NCI-H748 (cell line): ENCODE measurements around the gene ZNF277.
A peak's percentile ranks its signal among the peaks of the same experiment; 100 is the strongest.
"Not testable (repeated sequence)": the region's sequence is repeated elsewhere in the genome, so short reads cannot be mapped to it uniquely, and the experiment has no call there.

Experiments
- DNase-seq: peaks from one replicate; lab custom pipeline; 2025; ENCODE audit not compliant: unreplicated experiment; lab: John Stamatoyannopoulos, UW

The ZNF277 gene

DNA sequence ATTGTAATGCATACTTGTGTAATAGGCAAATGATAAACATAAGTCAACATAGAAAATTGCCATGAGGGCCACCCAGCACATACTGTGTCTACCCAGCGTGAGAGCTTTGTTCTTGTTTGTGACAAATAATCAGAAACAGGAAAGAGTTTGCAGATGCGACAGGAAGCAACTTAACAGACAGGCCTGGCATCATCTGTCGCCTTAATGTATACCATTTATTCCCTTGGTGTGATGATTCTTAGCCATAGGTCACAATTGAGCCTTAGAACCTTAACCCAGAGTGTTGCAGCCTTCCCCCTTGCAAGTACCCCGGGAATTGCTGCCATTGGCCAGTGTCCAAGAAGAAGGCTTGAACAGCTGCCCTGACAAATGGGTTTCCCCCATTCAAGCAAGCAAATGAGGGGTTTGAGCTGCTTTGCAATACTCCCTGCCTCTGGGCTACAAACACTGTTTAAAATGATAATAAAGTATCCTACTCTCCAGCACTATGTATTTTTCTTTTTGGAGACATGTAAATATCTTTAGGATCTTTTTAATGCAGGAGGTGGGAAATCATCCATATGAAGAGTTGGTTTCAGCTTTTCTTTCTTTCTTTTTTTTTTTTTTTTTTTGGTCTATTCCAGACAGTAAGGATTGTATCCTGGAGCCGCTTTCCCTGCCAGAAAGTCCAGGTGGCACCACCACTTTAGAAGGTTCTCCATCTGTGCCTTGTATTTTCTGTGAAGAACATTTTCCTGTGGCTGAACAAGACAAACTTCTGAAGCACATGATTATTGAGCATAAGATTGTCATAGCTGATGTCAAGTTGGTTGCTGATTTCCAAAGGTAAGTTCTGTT is 80.0 kb downstream of the ZNF277 start:
- peak; percentile 97 for DNase-seq

DNA sequence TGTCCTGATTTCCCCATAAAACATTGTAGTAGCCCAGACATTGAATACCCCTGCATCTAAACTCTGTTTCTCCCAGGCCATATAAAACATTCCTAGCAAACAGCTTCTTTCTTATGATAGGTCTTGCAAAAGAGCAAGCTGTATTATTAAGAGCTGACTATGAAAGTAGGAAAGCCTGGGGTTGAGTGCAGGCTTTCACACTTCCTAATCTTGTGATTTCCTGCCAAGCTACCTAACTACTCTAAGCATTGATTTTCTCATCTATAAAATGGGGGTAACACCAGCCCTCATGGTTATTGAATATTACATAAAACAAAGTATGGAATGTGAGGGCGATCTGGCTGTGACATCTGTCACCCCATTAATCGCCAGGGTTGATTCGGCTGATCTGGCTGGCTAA is 81.8 kb downstream of the ZNF277 start:
- DNase-seq: no peak

DNA sequence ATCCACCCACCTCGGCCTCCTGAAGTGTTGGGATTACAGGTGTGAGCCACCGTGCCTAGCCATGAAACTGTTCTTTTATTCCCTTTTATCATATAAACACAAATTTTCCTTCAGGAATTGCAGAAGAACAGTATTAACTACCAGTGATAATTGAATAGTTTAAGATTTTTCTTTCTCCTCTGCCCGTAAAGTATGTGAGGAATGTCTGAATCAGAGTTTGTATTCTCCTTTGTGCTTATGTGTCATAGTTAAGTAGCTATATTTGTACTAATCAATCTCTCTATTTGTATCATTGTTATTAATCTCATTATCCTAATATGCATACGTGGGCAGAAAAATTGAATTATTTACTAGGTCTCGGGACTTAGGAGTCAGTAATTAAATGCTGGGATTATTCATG is 83.6 kb downstream of the ZNF277 start:
- DNase-seq: no peak

DNA sequence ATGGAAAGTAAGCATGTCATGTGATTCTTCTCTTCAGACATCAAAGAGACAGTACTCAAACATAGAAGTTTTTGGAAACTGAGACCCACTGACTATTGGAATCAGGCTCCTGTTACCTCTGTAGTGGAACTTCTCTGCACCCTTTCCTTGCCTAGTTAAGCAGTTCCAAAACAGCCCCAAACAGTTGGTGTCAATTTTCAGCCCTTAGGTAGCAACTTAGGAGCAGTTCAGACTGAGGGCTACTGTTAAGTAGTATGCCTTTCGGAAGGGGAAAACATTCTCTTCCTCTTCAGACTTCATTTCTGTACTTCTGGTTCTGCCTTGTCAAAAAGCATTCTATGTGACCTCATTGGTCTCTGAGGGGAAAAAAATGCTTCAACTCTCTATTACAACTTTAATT is 85.7 kb downstream of the ZNF277 start:
- DNase-seq: no peak

- DNase-seq: no peak
These were observed 86.9 kb downstream of the ZNF277 start for GRCh38 chr7:112293416-112293815.

DNA sequence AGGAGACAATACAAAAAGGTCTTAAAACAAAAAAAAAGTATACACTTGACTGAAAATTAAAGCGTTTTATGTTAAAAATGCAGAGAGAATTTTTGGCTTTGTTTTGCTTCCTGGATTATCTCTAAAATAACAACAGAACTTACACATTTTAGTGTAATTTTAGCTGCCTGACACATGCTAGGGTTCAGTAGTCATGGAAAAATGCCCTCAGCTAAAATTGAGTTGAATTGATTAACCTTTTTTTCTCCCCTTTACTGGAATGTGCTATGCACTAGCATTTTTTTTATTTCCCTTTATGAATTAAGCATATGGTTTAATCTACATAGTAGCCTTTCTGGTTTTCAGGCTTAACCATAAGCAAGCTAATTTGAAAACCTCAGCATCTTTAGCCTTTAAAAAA is 89.9 kb downstream of the ZNF277 start:
- no peak for DNase-seq

GRCh38 chr7:112297681-112298080 is 91.2 kb downstream of the ZNF277 start:
- DNase-seq: no peak

DNA sequence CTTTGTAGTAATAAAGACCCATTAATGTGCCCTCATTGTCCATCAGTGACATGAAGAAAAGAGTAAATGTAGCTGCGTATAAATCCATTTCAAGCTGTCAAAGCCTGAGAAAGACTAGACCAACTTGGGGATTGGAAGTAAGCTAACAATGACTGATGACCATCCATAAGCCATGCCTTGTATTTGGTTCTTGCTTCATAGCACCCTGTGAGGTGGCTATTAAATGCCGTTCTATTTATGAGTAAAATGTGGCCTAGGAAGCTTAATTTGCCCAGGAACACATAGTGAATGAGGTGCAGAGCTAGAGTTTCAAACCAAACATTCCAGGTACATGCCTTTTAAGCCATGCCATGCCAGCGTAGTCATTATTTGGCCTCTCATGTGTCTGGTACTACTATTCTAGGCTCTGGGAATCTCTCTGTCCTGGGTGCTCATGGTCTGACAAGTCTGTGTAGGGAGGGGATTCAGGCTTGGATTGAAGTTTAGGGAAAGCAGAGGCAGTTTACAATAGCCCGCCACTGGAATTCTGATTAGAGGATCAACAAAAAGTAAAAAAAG is 92.1 kb downstream of the ZNF277 start:
- DNase-seq: no peak

DNA sequence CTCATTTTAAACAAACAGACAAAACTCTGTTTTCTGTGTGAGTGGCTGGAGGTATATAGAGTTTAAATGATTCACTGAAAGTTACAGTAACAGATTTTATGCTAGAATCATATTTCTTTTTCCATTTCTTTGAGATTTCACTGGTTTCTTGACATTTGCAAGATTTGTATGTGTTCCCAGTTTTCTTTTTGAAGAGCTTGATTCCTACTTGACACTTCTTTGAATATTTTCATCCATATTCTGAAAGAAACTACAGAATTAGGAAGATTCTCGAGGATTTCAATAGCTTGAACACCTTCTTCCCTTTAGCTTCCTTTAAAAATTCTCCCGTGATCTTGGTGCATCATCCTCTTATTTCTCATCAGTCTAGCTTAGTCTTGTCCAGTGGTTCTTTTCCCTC is 93.6 kb downstream of the ZNF277 start:
- no peak for DNase-seq

DNA sequence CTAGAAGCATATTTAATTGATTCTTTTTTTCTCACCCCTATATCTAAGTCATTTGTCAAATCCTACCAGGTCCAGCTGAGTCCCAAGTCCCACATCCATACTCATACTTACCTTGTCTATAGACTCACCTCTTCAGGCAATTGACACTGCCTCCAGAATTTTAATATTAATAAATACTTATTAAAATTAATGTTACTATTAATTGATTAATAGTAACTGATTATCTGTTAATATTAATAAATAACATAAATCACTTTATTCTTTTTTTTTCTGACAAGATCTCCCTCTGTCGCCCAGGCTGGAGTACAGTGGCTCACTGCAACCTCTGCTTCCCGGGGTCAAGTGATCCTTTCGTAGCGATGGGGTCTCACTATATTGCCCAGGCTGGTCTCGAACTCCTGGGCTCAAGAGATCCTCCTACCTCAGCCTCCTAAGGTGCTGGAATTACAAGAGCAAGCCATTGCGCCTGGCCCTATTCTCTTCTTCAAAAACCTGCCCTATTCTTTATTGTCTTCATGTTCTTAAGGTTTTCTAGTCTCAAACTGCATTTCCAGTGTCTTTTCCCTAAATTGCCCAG is 94.4 kb downstream of the ZNF277 start:
- DNase-seq: no peak

DNA sequence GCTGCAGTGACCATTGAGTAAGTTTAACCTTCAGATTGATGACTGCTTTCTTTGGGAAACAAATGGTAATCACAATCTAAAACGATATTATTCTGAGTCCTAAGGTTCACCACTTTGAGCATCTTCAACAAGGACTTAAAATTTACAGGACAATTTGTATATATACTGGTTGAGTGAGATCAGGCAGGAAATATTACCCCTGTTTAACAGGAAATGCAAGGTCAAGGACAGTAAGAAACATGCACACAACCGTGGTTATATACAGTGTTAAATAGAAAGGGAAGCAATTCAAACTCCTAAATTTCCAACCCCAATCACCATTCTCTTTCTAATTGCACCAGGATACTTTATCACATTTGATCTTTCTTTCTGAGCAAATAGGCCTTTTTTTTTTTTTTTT is 96.1 kb downstream of the ZNF277 start:
- DNase-seq: no peak

GRCh38 chr7:112306903-112307302 is 100.4 kb downstream of the ZNF277 start:
- no peak for DNase-seq

DNA sequence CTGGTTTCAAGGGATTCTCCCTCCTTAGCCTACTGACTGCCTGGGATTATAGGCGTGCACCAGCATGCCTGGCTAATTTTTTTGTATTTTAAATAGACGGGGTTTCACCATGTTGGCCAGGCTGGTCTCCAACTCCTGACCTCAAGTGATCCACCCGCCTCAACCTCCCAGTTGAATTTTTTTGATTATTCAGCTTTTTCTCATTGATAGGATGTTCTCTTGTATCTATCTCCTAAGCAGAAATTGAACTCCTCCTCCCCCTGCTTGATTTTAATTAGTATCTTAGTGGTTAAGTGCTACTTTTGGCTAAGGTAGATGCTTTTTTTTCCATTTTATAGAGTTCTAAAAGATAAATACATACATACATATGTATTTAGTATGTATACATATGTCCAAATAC is 101.0 kb downstream of the ZNF277 start:
- DNase-seq: no peak

GRCh38 chr7:112308974-112309373 is 102.5 kb downstream of the ZNF277 start:
- DNase-seq: no peak

DNA sequence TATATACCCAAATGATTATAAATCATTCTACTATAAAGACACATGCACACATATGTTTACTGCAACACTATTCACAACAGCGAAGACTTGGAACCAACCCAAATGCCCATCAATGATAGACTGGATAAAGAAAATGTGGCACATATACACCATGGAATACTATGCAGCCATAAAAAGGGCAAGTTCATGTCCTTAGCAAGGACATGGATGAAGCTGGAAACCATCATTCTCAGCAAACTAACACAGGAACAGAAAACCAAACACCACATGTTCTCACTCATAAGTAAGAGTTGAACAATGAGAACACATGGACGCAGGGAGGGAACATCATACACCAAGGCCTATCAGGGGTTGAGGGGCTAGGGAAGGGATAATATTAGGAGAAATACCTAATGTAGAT is 110.3 kb downstream of the ZNF277 start:
- not testable (repeated sequence) for DNase-seq

DNA sequence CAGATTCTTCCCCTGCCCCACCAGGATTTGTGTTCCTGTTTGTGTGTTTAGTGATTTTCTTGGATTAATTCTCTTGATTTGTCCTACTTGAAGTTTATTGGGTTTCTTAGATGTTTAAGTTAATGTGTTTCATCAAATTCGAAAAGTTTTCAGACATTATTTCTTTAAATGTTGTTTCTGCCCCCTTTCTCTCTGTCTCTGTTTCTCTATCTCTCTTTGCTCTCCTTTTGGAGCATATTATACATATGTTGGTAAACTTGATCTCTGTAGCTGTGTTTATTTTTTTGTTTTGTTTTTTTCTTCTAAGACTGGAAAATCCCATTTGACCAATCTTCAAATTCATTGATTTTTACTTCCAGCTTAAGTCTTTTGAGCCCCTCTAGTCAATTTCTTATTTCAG is 115.6 kb downstream of the ZNF277 start:
- no peak for DNase-seq

DNA sequence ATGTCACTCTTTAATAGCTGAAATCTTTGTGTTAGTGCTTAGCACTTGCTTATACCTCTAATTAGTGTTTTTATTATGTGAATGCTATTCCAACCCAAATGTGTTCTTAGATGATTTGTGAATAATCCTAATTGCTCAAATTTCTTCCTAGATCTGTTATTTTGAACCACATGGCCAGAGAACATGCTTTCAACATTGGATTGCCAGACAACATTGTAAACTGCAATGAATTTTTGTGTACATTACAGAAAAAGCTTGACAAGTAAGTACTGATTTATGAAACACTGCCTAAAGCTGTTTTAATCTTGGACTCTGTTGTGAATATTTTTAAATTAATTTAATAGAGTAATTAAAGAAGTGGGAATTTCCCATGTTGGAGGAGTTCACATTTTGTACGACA is 121.1 kb downstream of the ZNF277 start:
- no peak for DNase-seq

DNA sequence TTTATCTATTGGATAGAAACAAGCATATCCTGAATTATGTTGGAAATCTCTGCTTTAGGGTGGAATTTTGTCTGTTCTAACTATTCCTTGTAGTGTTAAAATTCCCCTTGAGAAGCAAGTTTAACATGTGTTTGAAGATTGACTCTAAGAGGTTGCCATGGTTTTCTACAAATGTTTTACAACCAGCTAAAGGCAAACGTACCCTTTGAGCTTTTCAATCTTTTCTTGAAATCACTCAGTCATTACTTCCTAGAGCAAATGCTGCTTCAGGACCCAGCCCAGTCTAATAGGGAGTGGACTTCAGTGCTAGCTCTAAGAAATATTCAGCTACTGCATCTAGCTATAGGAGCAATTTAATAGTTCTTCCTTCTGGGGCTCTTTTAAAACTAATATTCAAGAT is 125.0 kb downstream of the ZNF277 start:
- DNase-seq: no peak

- no peak for DNase-seq
These were observed 127.9 kb downstream of the ZNF277 start for GRCh38 chr7:112334366-112334765.

GRCh38 chr7:112336261-112336660 is 129.8 kb downstream of the ZNF277 start:
- no peak for DNase-seq

DNA sequence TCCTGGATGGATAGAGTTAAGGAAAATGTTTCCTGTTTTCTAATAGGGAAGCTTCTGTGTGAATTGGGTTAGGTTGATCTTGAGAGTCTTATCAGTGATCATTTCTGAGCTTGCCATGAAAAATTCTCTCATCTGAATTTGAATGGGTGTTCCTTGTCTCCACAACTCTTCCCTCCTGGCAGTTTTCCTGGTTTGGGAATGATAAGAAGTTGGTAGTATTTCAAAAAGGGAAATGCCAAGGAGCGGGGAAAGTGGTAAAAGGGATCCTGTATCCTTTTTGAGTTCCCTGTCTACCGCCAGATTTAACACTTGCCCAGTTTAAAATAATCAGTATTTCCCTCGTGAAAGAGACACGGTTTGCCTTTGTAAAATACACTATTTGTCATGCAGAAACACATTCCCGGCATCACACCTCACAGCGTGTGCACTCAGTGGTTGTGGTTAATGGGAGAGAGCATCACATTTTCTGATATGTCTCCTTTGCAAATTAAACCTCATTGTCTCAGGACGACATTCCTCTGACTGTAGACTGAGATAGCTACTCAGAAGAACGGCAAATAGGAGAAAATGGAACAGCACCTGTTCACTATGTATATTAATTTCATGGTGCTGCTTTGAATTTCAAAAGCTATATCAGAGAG is 130.6 kb downstream of the ZNF277 start:
- DNase-seq: no peak

DNA sequence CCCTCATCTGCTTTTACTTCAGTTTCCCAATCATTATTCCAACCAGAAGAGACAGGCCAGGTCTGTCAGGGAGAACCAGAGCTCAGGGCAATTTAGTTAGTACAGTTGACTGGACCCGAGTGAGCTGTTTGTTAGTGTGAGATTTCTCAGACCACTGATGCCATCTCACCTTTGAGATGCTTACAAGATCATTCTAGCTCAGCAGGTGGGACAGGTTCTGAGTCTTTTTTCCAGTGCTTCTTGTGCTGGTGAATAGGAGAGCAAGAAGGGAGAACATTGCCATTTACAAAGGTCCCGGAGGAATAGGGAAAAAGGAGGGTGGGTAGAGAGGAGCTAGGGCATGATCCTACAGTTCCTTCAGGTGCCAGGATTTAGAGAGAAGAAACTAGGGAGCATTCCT is 131.4 kb downstream of the ZNF277 start:
- no peak for DNase-seq
